HG02840 (cell line): ENCODE data around the gene ZNF774.
"Not testable (repeated sequence)": the region's sequence is repeated elsewhere in the genome, so short reads cannot be mapped to it uniquely, and the experiment has no call there.

ENCODE experiments used
- ATAC-seq: cut with Tn5 transposase; IDR thresholded peaks from one replicate; pipeline ENCODE4 v1.9.1; 2021; ENCODE audit warnings: mild to moderate bottlenecking, moderate library complexity, moderate number of reproducible peaks; ENCODE audit not compliant: unreplicated experiment, low FRiP score

The ZNF774 gene

GRCh38 chr15:90352107-90352893 is at the start of gene ZNF774:
TSS of gene ZNF774 (plus strand) at chr15:90352284. CDS start at chr15:90354661, 2,377 bp downstream.
- ATAC-seq = peak; percentile 99

GRCh38 chr15:90305355-90305754 is 46.7 kb upstream of the ZNF774 start:
- ATAC-seq = not testable (repeated sequence)

GRCh38 chr15:90305932-90306331 is 46.2 kb upstream of the ZNF774 start:
- no peak for ATAC-seq

GRCh38 chr15:90306560-90306959 is 45.5 kb upstream of the ZNF774 start:
- ATAC-seq = no peak

- ATAC-seq = no peak
Observed at GRCh38 chr15:90307661-90308060, 44.4 kb upstream of the ZNF774 start.

- ATAC-seq = no peak
Observed at GRCh38 chr15:90309020-90309419, 43.1 kb upstream of the ZNF774 start.

GRCh38 chr15:90315278-90315982 is 36.7 kb upstream of the ZNF774 start:
- ATAC-seq = no peak

GRCh38 chr15:90316139-90316538 is 35.9 kb upstream of the ZNF774 start:
- ATAC-seq = no peak

- no peak for ATAC-seq
Observed at GRCh38 chr15:90318591-90318990, 33.5 kb upstream of the ZNF774 start.

- peak; percentile 67 for ATAC-seq
Observed at GRCh38 chr15:90320062-90320884, 31.8 kb upstream of the ZNF774 start.

GRCh38 chr15:90320885-90321278 is 31.2 kb upstream of the ZNF774 start:
- ATAC-seq = no peak

- no peak for ATAC-seq
Observed at GRCh38 chr15:90322538-90322937, 29.5 kb upstream of the ZNF774 start.

GRCh38 chr15:90325726-90326125 is 26.4 kb upstream of the ZNF774 start:
- ATAC-seq = no peak

- no peak for ATAC-seq
Observed at GRCh38 chr15:90326441-90326840, 25.6 kb upstream of the ZNF774 start.

GRCh38 chr15:90327311-90327710 is 24.8 kb upstream of the ZNF774 start:
- ATAC-seq = no peak

GRCh38 chr15:90334304-90334731 is 17.8 kb upstream of the ZNF774 start:
- no peak for ATAC-seq

- no peak for ATAC-seq
Observed at GRCh38 chr15:90336705-90337141, 15.4 kb upstream of the ZNF774 start.

- ATAC-seq = no peak
Observed at GRCh38 chr15:90337256-90337655, 14.8 kb upstream of the ZNF774 start.

GRCh38 chr15:90338532-90338931 is 13.6 kb upstream of the ZNF774 start:
- no peak for ATAC-seq

- ATAC-seq = no peak
Observed at GRCh38 chr15:90340345-90340744, 11.7 kb upstream of the ZNF774 start.

GRCh38 chr15:90343302-90343790 is 8.7 kb upstream of the ZNF774 start:
- no peak for ATAC-seq
